GM18502 (cell line): ENCODE results near the gene ARRDC1.

Experiments used
- ATAC-seq: cut with Tn5 transposase; IDR thresholded peaks from one replicate; pipeline ENCODE4 v1.9.1; 2021; ENCODE audit warnings: mild to moderate bottlenecking; ENCODE audit not compliant: unreplicated experiment, poor library complexity

Gene ARRDC1

GRCh38 chr9:137632230-137633161, 27.0 kb downstream of the ARRDC1 start:
- ATAC-seq, result no peak

- ATAC-seq, result no peak
Observed at GRCh38 chr9:137634016-137634415, 28.5 kb downstream of the ARRDC1 start.

GRCh38 chr9:137638680-137639079, 33.2 kb downstream of the ARRDC1 start:
- no peak for ATAC-seq

- ATAC-seq, result no peak
Observed at GRCh38 chr9:137639303-137640051, 34.0 kb downstream of the ARRDC1 start.

GRCh38 chr9:137640862-137641261, 35.4 kb downstream of the ARRDC1 start:
- ATAC-seq, result no peak

- ATAC-seq, result no peak
Observed at GRCh38 chr9:137642118-137642601, 36.7 kb downstream of the ARRDC1 start.

GRCh38 chr9:137642892-137643291, 37.4 kb downstream of the ARRDC1 start:
- no peak for ATAC-seq

- ATAC-seq, result no peak
Observed at GRCh38 chr9:137643921-137644320, 38.4 kb downstream of the ARRDC1 start.

GRCh38 chr9:137645211-137645610, 39.7 kb downstream of the ARRDC1 start:
- no peak for ATAC-seq

GRCh38 chr9:137646341-137646740, 40.9 kb downstream of the ARRDC1 start:
- no peak for ATAC-seq

GRCh38 chr9:137647096-137647714, 41.7 kb downstream of the ARRDC1 start:
- no peak for ATAC-seq

GRCh38 chr9:137648396-137648795, 42.9 kb downstream of the ARRDC1 start:
- ATAC-seq, result no peak

- no peak for ATAC-seq
Observed at GRCh38 chr9:137649553-137649952, 44.1 kb downstream of the ARRDC1 start.

- ATAC-seq, result no peak
Observed at GRCh38 chr9:137650259-137650658, 44.8 kb downstream of the ARRDC1 start.

GRCh38 chr9:137650779-137651178, 45.3 kb downstream of the ARRDC1 start:
- no peak for ATAC-seq

- ATAC-seq, result no peak
Observed at GRCh38 chr9:137656416-137656815, 50.9 kb downstream of the ARRDC1 start.

- no peak for ATAC-seq
Observed at GRCh38 chr9:137657606-137658005, 52.1 kb downstream of the ARRDC1 start.

- no peak for ATAC-seq
Observed at GRCh38 chr9:137658781-137659180, 53.3 kb downstream of the ARRDC1 start.

GRCh38 chr9:137660144-137660543, 54.7 kb downstream of the ARRDC1 start:
- ATAC-seq, result no peak

- no peak for ATAC-seq
Observed at GRCh38 chr9:137663584-137663983, 58.1 kb downstream of the ARRDC1 start.

GRCh38 chr9:137664676-137665075, 59.2 kb downstream of the ARRDC1 start:
- ATAC-seq, result no peak
